Heart left ventricle (tissue), 13 donors: ENCODE results near the gene FCMR.

Experiments
- POLR2A ChIP-seq, 2 donors: fragments of 450-650 bp; IDR thresholded peaks; one replicate each; pipeline ENCODE4 v1.6.1; 2017; ENCODE audit warnings: antibody characterized with exemption in 2 of 2, mild to moderate bottlenecking in 2 of 2, moderate library complexity in 2 of 2
- TF ChIP-seq, protein P1 (sequence below), 12 donors: fragments of 200-600 bp; sonication (generic) in 4 of 12; IDR thresholded peaks; one replicate each; pipeline versions ENCODE4 v1.5.0 to v1.8.0; 2018 to 2022; ENCODE audit warnings: antibody characterized with exemption in 12 of 12, mild to moderate bottlenecking in 5 of 12
- donor health status: ischemic (EF 13 %, LVEDD 7.1; RV severe dilation, severe dysfunction).
- donor health status: DM: no; HTN: yes; CAD: no.
- donor health status: DM: no; HTN: no; CAD: no.
- donor health status: ischemic (EF 25% LVEDD 6.9; RV normal size, moderate dysfunction).
- donor health status: ischemic (EF 25% LVEDD 5.7; RV mildly dilated, moderate dysfunction).
- donor health status: ischemic (EF 35%, LVEDD 5.7; RV mildly dilated, moderate dysfunction).
- donor health status: nonischemic (EF 11% LVEDD 7.7; RV severe dilation, severe dysfunction).
- donor health status: DM: yes; HTN: yes; CAD: no.
- donor health status: PGD.
- donor health status: ischemic (EF 29% LVEDD 5.4; RV normal size, mild dysfunction).
- donor health status: nonischemic (EF 23%, LVEDD 6.1; RV moderate dilation, normal function).

DNA sequence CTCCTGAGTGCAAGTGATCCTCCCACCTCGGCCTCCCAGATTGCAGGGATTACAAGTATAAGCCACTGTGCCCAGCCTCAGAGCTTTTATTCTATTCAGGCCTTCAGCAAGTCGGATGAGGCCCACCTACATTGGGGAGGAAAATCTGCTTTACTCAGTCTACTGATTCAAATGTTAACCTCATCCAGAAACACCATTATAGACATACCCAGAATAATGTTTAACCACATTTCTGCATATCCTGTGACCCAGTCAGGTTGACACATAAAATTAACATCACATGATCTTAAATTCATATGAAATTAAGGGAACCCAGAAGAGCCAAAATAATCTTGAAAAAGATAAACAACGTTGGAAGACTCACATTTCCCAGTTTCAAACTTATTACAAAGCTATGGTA is 41.4 kb downstream of the FCMR start:
- TF ChIP-seq, protein P1, sequence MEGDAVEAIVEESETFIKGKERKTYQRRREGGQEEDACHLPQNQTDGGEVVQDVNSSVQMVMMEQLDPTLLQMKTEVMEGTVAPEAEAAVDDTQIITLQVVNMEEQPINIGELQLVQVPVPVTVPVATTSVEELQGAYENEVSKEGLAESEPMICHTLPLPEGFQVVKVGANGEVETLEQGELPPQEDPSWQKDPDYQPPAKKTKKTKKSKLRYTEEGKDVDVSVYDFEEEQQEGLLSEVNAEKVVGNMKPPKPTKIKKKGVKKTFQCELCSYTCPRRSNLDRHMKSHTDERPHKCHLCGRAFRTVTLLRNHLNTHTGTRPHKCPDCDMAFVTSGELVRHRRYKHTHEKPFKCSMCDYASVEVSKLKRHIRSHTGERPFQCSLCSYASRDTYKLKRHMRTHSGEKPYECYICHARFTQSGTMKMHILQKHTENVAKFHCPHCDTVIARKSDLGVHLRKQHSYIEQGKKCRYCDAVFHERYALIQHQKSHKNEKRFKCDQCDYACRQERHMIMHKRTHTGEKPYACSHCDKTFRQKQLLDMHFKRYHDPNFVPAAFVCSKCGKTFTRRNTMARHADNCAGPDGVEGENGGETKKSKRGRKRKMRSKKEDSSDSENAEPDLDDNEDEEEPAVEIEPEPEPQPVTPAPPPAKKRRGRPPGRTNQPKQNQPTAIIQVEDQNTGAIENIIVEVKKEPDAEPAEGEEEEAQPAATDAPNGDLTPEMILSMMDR (IDR thresholded peaks at IDR 0.05), result no peak
- TF ChIP-seq POLR2A (IDR thresholded peaks at IDR 0.05), result no peak
